Measurements from ENCODE around the gene ZBTB45. TPM values are rescaled to one million over a fixed set of nuclear protein-coding genes. Genes with fewer than 3 reads are reported as not detected.

ZBTB45 gene
- total and polyA plus RNA-seq, 9 of the 15 experiments (the other 6 are each of a cell fraction or from before 2014, with no cell fraction given): 0.08 to 16.1 (median 1.8) TPM

GRCh38 chr19:58559275-58560006 lies 39.8 kb upstream of the ZBTB45 start (continued):
- TF ChIP-seq SRSF7 (optimal IDR thresholded peaks at IDR 0.05; ENCODE audit: low read depth, low read length): no peak
- no peak for TF ChIP-seq MCM2 (IDR thresholded peaks at IDR 0.05; ENCODE audit: low read depth)
- no peak for TF ChIP-seq ZNF436 (CRISPR knock-in tag; IDR thresholded peaks at IDR 0.05)
- TF ChIP-seq ZBTB8A (IDR thresholded peaks at IDR 0.05; ENCODE audit: partially characterized antibody): no peak
- no peak for TF ChIP-seq ZNF263 (CRISPR knock-in tag; IDR thresholded peaks at IDR 0.05; ENCODE audit: borderline replicate concordance)
- no peak for TF ChIP-seq U2AF2 (optimal IDR thresholded peaks at IDR 0.05; ENCODE audit: low read depth, low read length)
- peak; percentile 81 for TF ChIP-seq THAP12 (CRISPR knock-in tag; IDR thresholded peaks at IDR 0.05)
- TF ChIP-seq JUNB (CRISPR knock-in tag; conservative IDR thresholded peaks at IDR 0.05): no peak
- peak; percentile 61 for TF ChIP-seq HCFC1 (IDR thresholded peaks at IDR 0.05; ENCODE audit: low read depth, low read length)
- TF ChIP-seq ZNF165 (CRISPR knock-in tag; IDR thresholded peaks at IDR 0.05; ENCODE audit: borderline replicate concordance): no peak
- TF ChIP-seq HNRNPK (IDR thresholded peaks at IDR 0.05; ENCODE audit: low read depth, low read length, poor library complexity, severe bottlenecking): no peak
- TF ChIP-seq SP2 (IDR thresholded peaks at IDR 0.05; ENCODE audit: extremely low read depth, low read depth, low read length, poor library complexity, severe bottlenecking): no peak
- no peak for TF ChIP-seq CHCHD3 (CRISPR knock-in tag; IDR thresholded peaks at IDR 0.05)
- no peak; the same call in 1 of the 2 replicates for TF ChIP-seq ZNF175 (CRISPR knock-in tag; IDR thresholded peaks at IDR 0.05; ENCODE audit: low read depth)
- no peak for TF ChIP-seq ZBTB34 (CRISPR knock-in tag; IDR thresholded peaks at IDR 0.05)
- no peak for TF ChIP-seq ZFP1 (CRISPR knock-in tag; IDR thresholded peaks at IDR 0.05)
- TF ChIP-seq KDM1A (IDR thresholded peaks at IDR 0.05): no peak; a peak in 2 of 4 replicates
- TF ChIP-seq CAMTA2 (CRISPR knock-in tag; conservative IDR thresholded peaks at IDR 0.05): no peak
- TF ChIP-seq MECOM (CRISPR knock-in tag; IDR thresholded peaks at IDR 0.05): no peak
- TF ChIP-seq ZNF778 (CRISPR knock-in tag; IDR thresholded peaks at IDR 0.05): no peak
- no peak for TF ChIP-seq PPARD (CRISPR knock-in tag; IDR thresholded peaks at IDR 0.05)
- peak; percentile 17 for TF ChIP-seq PRDM10 (IDR thresholded peaks at IDR 0.05; ENCODE audit: partially characterized antibody)
- TF ChIP-seq NCOR1 (IDR thresholded peaks at IDR 0.05): no peak; the same call in 1 of the 2 replicates

Measured in K562 (cell line).